ENCODE results near the gene GOLGA6C.
A peak's percentile ranks its signal among the peaks of the same experiment; 100 is the strongest.
"Not testable (repeated sequence)": the region's sequence is repeated elsewhere in the genome, so short reads cannot be mapped to it uniquely, and the experiment has no call there.

The GOLGA6C gene

GRCh38 chr15:75258034-75258433, at the start of gene GOLGA6C:
Gene GOLGA6C, plus strand, starts transcription at chr15:75258334. Its CDS starts 265 bp downstream, at chr15:75258599.
- not testable (repeated sequence) for DNase-seq

DNA sequence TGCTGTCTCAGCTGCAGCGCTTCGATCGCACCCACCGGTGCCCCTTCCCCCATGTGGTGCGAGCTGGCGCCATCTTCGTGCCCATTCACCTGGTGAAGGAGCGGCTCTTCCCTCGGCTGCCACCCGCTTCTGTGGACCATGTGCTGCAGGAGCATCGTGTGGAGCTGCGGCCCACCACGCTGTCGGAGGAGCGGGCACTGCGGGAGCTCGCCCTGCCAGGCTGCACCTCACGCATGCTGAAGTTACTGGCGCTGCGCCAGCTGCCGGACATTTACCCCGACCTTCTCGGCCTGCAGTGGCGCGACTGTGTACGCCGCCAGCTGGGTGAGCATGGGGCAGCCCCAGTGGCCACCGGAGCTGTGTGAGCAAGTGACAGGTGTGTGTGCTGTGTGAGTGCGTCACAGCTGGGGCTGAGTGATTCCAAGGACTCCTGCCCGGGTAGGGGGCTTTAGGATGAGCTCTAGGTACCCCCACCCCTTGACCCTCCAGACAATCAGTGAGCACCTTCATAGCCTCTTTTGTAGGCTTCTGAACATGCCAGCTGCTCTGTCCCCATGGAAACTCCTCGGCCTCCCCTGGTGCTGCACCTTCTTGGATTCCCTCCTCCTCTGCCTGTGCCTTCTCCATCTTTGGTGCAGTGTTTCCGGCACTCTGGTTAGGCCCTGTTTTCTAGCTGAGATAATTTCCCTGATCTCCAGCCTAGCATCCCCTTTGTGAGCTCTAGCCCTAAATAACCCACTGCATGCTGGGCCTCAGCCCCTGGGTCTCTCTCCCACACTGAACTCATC, 49.4 kb upstream of the GOLGA6C start:
- DNase-seq = no peak

DNA sequence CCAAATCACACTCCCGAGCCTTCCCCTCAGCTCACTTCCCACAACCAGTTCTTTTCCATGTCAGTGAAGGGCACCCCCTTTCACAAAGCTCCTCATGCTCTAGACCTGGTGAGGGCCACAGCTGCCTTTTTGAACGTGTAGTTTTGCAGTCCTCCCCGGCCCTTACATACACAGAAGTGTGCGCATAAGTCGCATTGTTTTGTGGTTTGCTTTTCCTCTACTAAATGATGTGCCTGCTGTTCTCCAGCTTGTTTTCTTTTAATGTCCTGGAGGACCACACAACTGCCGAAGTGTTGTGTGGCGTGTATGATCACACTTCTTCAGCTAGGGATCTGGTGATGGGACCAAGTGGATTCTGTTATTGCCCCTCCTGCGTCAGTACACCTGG, 48.9 kb upstream of the GOLGA6C start:
- no peak for DNase-seq

DNA sequence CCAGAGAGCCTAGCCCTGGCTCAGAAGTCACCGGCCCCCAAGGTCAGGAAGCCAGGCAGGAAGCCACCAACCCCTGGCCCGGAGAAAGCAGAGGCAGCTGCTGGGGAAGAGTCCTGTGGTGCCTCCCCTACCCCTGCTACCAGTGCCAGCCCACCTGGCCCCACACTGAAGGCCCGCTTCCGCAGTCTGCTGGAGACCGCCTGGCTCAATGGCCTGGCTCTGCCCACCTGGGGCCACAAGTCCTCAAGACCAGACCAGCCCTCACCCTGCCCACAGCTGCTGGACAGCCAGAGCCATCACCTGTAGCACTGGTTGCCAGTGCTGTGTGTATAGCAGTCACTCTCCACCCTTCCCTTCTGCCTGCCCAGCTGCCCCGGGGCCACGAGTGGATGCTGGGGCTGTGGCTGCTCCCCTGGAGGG, 47.3 kb upstream of the GOLGA6C start:
- DNase-seq = no peak

- DNase-seq = no peak
Observed at GRCh38 chr15:75211436-75212199, 46.5 kb upstream of the GOLGA6C start.

- no peak for DNase-seq
Observed at GRCh38 chr15:75212200-75212858, 45.8 kb upstream of the GOLGA6C start.

DNA sequence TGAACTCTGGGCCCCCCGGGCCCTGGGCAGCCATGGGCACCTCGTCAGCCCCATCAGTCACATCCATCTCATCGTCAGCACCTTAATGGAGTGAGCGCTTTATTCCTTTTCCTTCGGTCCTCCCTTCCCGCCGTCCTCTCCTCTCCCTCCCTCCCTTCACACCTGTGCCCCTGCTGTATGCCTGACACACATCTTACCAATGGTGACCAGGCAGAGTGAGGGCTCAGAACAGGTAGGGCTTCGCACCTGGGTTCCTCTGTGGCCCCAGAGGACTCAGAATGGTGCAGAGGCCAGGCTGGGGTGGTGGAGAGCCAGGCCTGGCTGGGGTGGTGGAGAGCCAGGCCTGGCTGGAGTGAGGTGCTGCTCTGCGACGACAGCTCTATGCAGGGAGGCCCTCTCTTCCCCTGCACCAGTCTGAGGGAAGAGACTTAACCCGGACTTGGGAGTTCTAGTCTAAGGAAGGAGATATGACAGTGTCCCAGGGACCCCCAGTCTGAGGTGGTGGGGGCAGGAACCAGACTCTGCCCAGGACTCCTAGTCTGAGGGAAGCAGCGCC, 44.8 kb upstream of the GOLGA6C start:
- DNase-seq = no peak

DNA sequence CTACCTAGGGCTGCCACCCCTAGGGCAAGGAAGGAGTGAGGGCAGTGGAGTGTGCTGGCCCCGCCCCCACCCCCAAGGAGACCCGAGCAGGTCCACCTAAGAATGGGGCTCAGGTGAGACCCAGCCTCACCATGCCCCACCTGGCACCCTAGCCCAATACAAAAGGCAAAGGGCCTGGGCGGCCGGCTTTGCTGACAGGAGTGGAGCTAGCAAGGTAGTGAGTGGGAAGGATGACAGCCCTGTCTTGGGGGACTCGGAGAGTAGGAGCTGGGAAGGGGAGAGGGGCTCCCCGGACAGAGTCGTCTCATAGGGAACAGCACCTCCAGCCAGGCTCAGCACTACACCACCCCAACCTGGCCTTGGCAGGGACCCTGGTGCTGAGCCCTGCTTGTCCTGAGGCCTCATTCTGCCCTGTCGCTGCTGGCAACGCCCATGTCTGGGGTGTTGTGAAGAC, 44.3 kb upstream of the GOLGA6C start:
- no peak for DNase-seq

DNA sequence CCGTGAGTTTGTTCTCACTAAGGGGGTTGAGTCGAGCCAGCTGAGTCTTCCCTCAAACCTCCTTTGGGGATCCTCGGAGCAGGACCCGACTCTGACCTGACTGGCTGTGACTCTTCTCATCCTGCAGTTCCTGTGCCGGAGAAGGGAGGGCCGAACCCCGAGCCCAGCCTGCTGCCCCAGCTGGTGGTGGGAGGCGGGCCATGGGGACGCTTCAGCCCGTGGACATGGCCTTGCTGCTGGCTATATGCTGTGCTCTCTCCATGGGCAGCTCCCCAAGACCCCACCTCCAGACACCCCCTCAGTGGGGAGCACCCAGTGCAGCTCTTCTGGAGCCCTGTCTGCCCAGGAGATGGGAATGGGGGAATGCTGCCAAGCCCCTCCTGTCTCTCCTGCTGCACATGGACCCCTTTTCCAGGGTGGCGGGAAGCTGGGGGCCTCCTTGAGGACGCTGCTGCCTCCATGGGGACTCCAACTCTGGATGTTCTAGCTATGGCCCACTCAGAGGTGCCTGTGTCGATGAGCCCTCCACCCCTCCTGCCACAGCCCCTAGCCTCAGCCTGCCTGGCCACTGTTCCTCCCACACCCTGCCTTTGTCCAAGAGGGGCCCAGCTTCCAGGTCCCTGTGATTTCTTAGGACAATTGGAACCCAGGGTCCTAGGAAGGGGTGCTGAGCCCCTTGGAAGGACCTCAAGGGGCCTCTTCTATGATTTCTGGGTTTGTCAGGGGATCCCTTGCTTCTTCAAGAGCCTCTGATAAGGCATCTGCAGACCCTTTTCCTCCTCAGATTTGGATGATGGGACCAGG, 43.6 kb upstream of the GOLGA6C start:
- DNase-seq = no peak

DNA sequence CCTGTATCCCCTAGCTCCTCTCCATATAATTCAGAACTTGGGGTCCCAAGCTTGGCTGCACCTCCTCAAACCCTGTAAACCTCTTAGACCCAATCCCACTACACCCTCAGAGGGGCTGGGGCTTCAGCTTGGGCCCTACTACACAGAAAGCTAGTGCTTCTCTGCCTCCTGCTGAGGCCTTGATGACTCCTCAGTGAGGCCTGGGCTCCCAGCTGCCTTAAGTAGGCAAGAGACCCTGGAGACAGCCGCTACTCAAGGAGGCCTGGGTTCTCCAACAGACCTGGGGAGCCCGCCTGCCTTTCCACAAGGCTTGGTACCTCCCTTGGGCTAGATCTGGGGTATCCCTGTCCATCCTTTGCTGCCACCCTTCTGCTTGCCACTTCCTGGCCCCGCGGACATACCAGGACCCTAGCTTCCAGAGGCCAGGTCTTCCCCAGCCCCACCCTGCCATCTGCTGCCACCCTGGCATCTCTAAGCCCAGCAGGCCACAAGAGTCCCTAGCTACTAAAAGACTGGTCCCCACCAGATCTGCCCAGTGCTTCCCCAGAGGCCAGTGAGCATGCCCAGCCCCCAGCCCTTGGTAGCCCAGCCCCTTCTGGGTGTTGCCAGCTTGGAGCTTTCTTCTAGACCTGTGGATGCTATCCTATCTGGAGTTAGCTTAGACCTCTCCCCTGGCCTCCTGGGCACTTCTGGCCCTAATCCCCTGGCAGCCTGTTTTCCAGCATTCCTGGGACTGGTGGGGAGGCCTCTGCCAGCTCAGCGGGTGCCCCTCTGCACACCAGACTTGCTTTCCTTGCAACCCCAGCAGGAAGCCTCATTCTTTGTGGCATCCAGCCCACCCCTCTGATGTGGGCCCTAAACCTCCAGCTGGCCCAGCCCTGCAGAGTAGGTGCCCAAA, 42.8 kb upstream of the GOLGA6C start:
- DNase-seq = peak in 1 of 2 donors; percentile 8

- DNase-seq = no peak
Observed at GRCh38 chr15:75217012-75217411, 41.1 kb upstream of the GOLGA6C start.

DNA sequence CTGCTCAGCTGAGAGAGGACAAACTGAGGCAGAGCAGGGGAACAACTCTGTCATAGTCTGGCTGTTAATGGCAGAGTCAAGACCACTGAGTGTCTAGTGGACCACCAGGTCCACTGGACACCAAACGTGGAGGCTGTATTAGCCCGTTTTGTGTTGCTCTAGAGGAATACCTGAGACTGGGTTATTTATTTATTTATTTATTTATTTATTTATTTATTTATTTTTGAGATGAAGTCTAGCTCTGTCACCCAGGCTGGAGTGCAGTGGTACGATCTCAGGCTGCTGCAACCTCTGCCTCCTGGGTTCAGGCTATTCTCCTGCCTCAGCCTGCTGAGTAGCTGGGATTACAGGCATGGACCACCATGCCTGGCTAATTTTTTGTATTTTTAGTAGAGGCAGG, 40.6 kb upstream of the GOLGA6C start:
- DNase-seq = not testable (repeated sequence)

DNA sequence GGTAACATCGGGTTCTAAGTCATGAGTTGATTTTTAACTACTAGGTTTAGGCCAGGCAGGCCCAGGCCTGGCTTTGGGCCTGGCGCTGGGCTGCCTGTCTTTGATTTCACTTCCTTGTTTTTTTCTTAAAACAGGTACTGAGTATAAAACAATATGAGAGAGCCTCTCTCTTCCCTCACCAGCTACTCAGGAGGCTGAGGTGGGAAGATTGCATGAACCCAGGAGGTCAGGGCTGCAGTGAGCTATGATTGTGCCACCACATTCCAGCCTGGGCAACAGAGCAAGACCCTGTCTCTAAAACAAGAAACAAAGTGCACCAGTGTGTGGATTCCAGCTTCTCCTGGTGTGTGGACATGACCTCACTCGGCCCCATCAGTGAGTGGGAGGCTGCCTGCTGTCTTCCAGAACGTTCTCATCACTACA, 38.6 kb upstream of the GOLGA6C start:
- not testable (repeated sequence) for DNase-seq

GRCh38 chr15:75223688-75224087, 34.4 kb upstream of the GOLGA6C start:
- DNase-seq = no peak

GRCh38 chr15:75224281-75224680, 33.9 kb upstream of the GOLGA6C start:
- DNase-seq = no peak

- not testable (repeated sequence) for DNase-seq
Observed at GRCh38 chr15:75225102-75225836, 32.9 kb upstream of the GOLGA6C start.

DNA sequence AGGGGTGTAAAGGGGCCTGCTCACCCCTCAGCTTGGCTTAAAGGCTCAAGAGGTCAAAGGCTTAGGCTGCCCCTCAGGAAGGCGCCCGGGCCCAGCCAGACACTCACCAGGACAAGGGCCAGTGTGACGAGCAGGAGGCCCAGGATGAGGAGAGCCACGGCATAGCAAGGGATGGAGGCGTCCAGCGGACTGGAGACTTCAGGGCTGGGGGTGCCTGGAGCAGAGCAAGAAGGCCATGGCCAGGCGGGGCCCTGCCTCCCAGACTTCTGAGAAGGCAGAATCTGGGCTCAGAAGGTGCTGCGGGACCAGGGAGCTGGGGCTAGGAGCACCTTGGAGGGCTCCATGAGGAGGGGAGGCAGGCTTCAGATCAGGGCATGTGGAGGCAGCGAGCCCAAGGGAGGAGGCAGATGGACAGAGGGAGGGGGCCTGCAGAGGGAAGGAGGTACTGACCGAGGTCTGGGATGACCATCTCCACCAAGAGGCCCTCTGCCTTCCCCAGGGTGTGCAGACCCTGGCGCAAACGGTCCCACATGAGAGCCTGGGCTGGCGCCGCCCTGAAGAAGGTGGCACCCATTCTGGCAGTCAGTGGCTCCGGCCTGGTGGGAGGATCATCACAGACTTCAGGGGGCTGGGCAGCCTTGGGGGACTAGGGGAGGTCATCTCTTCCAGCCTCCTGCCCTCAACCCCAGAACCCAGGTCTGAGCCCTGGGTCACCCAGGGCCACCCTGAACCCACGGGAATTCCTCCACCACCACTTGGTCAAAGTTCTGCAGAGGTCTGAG, 32.0 kb upstream of the GOLGA6C start:
- no peak for DNase-seq

DNA sequence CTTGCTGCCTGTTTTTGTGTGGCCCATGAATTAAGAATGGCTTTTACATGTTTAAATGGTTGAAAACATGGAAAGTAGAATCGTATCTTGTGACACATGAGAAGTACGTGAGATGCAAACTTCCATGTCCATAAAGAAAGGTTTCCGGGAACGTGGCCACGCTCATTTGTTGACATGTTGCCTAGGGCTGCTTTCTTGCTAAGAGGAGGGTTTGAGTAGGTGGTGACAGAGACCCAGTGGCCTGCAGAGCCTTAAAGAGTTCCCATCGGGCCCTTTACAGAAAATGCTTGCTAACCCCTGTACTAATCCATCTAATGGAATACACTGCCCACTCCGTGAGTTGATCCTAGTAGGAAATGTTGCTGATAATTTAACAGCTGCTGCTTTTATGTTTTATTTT, 31.0 kb upstream of the GOLGA6C start:
- not testable (repeated sequence) for DNase-seq

GRCh38 chr15:75227663-75228280, 30.4 kb upstream of the GOLGA6C start:
- DNase-seq = no peak
